Epithelial cell of esophagus (primary cell): ENCODE data around the gene AZU1.
"Not testable (repeated sequence)": the region's sequence is repeated elsewhere in the genome, so short reads cannot be mapped to it uniquely, and the experiment has no call there.

Source experiments
- DNase-seq: peaks from one replicate; pipeline ENCODE4 v3.0.0; 2010; ENCODE audit warnings: low read depth
- H3K4me3 ChIP-seq: 2 replicates; pipeline ENCODE4 v1.5.1; 2011; ENCODE audit warnings: mild to moderate bottlenecking, low read length, control low read depth
- TF ChIP-seq, protein P1 (sequence below): IDR thresholded peaks from 2 replicates; pipeline ENCODE4 v1.5.1; 2011; ENCODE audit warnings: low read depth, mild to moderate bottlenecking, low read length, control low read depth, inconsistent platforms; ENCODE audit not compliant: insufficient read depth; ENCODE audit errors: missing control alignments

AZU1 gene

DNA sequence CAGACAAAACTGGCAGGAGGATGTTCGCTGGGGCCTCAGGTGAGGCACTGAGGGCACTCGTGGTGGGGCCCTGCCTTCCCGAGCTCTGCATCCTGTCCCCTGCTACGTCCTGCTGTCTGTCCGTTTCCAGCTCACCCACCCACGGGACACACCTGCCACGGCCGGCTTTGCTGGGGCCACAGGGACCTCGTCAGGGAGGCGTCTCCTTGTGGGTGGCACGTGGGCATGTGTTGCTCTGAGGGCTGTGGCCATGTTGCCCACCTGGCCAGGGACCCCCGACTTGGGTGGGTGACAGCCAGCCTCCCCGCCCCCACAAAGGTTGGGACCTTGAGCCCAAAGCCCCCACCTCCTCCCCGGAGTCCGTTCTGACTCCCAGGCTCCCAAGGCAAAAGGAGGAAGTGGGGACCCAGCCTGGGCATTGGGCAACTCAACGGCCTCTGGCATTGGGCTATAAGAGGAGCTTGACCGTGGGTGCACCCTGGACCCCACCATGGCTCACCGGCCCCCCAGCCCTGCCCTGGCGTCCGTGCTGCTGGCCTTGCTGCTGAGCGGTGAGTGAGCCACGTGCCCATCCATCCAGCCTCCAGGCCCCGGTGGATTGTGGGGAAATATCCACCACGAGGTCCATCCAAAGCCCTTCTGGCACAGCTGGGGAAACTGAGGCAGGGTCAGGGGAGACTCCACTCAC lies 13.0 kb downstream of the AZU1 start, which contains the start of gene PRTN3:
Gene PRTN3 (plus strand): TSS at position 481 of the 688 bp plus-strand sequence. CDS start 10 bp downstream, at position 491.
- TF ChIP-seq, protein P1, sequence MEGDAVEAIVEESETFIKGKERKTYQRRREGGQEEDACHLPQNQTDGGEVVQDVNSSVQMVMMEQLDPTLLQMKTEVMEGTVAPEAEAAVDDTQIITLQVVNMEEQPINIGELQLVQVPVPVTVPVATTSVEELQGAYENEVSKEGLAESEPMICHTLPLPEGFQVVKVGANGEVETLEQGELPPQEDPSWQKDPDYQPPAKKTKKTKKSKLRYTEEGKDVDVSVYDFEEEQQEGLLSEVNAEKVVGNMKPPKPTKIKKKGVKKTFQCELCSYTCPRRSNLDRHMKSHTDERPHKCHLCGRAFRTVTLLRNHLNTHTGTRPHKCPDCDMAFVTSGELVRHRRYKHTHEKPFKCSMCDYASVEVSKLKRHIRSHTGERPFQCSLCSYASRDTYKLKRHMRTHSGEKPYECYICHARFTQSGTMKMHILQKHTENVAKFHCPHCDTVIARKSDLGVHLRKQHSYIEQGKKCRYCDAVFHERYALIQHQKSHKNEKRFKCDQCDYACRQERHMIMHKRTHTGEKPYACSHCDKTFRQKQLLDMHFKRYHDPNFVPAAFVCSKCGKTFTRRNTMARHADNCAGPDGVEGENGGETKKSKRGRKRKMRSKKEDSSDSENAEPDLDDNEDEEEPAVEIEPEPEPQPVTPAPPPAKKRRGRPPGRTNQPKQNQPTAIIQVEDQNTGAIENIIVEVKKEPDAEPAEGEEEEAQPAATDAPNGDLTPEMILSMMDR: no peak
- DNase-seq: no peak
- no peak within 1 kb of the TSS for H3K4me3 ChIP-seq

DNA sequence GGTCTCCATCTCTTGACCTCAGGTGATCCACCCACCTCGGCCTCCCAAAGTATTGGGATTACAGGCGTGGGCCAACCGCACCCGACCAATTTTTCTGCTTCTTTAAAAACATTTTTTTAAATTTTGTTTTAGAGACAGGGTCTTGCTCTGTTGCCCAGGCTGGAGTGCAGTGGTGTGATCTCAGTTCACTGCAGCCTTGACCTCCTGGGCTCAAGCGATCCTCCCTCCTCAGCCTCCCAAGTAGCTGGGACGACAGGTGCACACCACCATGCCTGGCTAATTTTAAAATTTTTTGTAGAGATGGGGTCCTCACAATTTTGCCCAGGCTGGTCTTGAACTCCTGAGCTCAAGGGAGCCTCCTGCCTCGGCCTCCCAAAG lies 15.2 kb downstream of the AZU1 start:
- DNase-seq, H3K4me3 ChIP-seq: not testable (repeated sequence)

DNA sequence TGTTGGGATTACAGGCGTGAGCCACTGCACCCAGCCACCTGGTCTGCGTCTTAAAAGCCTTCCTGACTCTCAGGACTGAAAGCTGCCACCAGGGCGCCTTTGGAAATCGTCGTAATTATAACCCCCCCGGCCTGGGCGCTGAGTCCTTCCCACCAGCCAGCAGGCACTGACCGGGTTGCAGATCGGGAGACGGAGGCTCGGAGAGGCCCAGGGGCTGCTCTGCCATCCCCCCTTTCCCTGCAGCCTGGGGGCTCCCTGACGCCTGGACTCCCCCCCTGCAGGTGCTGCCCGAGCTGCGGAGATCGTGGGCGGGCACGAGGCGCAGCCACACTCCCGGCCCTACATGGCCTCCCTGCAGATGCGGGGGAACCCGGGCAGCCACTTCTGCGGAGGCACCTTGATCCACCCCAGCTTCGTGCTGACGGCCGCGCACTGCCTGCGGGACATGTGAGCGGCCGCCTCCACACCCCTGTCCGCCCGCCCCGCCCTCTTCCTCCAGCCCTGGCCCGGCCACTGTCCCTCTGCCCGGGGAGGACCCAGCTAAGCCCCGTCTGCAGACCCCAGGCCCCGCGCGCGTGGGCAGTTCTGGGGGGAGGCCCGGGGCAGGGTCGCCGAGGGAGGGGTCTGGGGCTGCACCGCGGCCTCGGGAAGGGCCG lies 15.7 kb downstream of the AZU1 start:
- no peak overlapping the region for H3K4me3 ChIP-seq
- TF ChIP-seq, protein P1: peak; percentile 9
- DNase-seq: peak; percentile 28

DNA sequence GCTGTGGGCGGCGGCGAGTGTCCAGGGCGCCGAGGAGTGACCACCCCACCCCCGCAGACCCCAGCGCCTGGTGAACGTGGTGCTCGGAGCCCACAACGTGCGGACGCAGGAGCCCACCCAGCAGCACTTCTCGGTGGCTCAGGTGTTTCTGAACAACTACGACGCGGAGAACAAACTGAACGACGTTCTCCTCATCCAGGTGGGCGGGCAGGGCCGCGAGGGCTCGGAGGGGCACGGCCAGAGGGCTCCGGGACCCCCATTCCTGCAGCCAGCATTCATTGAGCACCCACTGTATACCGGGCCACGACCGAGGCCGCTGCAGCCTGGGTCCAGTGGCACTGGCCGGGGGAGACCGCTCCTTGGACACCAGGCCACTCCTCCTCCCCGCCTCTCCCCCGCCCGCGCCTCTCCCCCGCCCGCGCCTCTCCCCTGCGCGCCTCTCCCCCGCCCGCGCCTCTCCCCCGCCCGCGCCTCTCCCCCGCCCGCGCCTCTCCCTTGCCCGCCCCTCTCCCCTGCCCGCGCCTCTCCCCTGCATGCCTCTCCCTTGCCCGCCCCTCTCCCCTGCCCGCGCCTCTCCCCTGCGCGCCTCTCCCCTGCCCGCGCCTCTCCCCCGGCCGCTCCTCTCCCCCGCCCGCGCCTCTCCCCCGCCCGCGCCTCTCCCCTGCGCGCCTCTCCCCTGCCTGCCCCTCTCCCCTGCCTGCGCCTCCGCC lies 16.4 kb downstream of the AZU1 start:
- DNase-seq: no peak
- TF ChIP-seq, protein P1: no peak
- H3K4me3 ChIP-seq: no peak overlapping the region

DNA sequence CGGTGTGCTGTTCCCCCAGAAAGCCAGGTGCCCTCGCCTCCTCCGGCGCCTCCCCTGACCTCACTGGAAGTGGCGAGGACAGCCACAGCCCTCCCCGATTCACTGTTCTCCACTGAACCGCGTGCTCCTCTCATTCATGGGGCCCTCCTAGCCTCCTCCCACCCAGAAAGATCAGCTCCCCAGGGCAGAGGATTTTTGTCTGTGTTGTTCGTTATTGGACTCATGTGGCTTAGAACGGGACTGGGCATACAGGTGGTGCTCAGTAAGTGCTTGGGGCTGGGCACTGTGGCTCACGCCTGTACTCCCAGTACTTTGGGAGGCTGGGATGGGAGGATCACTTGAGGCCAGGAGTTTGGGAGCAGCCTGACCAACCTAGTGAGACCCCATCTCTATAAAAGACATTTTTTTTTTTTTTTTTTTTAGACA lies 16.9 kb downstream of the AZU1 start:
- peak; percentile 20 for DNase-seq
- H3K4me3 ChIP-seq: no peak overlapping the region
- TF ChIP-seq, protein P1: no peak

DNA sequence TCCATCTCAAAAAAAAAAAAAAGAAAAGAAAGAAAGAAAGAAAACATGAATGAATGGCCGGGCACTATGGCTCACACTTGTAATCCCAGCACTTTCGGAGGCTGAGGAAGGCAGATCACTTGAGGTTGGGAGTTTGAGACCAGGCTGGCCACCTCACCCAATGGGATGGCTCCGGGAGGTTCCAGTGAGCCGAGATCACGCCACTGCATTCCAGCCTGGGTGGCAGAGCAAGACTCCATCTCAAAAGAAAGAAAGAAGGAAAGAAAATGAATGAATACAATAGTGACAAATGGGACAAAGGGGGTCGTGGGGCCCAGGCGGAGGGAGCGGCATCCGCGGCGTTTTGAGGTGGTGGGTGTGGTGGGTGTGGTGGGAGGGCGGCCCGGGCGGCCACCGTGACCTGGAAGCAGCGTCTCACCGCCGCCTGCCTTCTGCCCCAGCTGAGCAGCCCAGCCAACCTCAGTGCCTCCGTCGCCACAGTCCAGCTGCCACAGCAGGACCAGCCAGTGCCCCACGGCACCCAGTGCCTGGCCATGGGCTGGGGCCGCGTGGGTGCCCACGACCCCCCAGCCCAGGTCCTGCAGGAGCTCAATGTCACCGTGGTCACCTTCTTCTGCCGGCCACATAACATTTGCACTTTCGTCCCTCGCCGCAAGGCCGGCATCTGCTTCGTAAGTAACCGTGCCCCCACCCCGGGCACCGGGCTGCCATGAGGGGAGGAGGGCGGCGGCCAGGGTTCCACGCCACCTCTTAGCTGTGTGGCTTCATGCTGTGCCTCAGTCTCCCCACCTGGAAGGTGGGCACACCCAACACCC lies 18.3 kb downstream of the AZU1 start:
- no peak overlapping the region for H3K4me3 ChIP-seq
- no peak for DNase-seq
- TF ChIP-seq, protein P1: no peak

DNA sequence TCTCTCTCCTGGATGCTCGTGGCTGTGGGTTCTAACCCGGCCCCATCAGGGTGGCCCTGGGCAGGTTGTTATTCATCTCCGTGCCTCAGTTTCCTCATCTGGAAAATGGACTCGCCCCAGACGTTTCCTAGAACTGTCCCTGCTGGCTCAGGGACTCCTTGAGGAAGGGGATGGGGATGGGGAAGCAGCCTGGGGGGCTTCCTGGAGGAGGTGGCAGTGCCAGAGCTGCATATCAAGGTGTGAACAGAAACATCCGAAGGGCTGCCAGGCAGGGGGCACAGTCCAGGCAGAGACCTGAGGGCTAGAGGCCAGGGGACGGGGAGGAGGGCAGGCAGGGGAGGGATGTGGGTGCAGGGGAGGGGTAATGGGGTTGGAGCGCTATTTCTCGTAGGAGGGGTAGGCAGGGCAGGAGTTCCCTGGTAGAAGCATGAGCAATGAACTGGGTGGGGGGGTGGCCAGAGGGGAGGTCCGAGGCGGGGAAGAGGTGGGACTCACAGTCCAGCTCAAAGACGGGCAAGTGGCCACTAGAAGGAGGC lies 20.8 kb downstream of the AZU1 start:
- no peak for DNase-seq

DNA sequence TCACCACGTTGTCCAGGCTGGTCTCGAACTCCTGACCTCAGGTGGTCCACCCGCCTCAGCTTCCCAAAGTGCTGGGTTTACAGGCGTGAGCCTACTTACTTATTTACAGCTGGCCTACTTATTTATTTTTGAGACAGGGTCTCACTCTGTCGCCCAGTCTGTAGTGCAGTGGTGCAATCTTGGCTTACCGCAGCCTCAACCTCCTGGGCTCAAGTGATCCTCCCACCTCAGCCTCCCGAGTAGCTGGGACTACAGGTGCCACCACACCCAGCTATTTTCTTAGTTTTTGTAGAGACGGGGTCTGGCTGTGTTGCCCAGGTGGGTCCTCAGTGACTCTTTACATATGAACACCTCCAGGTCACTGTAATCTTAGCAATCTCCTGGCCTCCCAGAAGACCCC lies 21.6 kb downstream of the AZU1 start:
- not testable (repeated sequence) for DNase-seq, H3K4me3 ChIP-seq

More for the DNA sequence above, 20.8 kb downstream of the AZU1 start:
- H3K4me3 ChIP-seq: no peak overlapping the region
- TF ChIP-seq, protein P1: no peak
